ENCODE results near the gene PRRC1. TPM values are rescaled to one million over a fixed set of nuclear protein-coding genes. Genes with fewer than 3 reads are reported as not detected.
"Not testable (repeated sequence)": the region's sequence is repeated elsewhere in the genome, so short reads cannot be mapped to it uniquely, and the experiment has no call there.

Gene PRRC1
- total RNA-seq, 4 donors from 2014 or later: 20.3 to 29.8 (median 24.8) TPM

DNA sequence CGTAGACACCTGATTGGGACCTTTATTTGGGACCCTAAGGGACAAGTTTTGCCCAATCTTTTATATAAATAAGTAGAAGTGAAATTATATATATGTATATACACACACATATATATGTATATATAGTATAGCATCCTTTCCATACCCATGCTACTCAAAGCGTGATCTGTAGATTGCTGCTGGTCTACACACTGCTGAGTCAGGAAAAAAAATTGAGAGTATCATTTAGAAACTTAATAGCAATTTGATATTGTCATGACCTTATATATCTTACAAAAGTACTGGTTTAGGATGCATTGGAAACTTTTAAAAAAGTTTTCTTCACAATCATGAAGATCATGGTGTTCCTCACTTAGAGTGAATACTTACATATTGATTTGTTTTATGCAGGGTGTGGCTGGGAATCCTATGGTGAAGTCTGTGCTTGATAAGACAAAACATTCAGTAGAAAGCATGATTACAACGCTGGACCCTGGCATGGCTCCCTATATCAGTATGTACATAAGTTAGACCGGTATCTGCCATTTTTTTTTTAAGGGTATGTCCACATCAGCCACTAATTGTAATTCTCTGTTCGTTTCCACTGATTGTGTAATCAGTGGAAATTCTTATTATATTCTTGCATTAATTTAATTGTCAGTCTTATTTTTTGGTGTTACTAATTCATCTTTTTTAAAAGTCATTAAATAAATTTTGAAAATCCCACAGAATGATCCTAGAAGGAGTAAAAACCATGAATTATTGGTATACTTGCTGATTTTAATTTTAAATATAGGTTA, 12.7 kb downstream of the PRRC1 start:
- H3K9me3 ChIP-seq: no peaks in the 10 kb centered on the region
- 94% methylated on average over 5 of the region's 5 CpGs for WGBS
- H3K27ac ChIP-seq (replicated peaks in 1 of 4): no peak overlapping the region
- intact Hi-C loops (cut with DNase I): no loop called here
- H3K27me3 ChIP-seq: no peaks in the 10 kb centered on the region
- no peak for DNase-seq (ENCODE audit: extremely low spot score)
- peaks cover 10 to 92% (median 59%) of the 10 kb centered on the region in 4 donors for H3K36me3 ChIP-seq
- TF ChIP-seq EP300 (IDR thresholded peaks at IDR 0.05) (no peak), POLR2AphosphoS5 (IDR thresholded peaks at IDR 0.05) (no peak), POLR2A (IDR thresholded peaks at IDR 0.05; ENCODE audit: low read depth) (no peak)
- TF ChIP-seq, protein P1, sequence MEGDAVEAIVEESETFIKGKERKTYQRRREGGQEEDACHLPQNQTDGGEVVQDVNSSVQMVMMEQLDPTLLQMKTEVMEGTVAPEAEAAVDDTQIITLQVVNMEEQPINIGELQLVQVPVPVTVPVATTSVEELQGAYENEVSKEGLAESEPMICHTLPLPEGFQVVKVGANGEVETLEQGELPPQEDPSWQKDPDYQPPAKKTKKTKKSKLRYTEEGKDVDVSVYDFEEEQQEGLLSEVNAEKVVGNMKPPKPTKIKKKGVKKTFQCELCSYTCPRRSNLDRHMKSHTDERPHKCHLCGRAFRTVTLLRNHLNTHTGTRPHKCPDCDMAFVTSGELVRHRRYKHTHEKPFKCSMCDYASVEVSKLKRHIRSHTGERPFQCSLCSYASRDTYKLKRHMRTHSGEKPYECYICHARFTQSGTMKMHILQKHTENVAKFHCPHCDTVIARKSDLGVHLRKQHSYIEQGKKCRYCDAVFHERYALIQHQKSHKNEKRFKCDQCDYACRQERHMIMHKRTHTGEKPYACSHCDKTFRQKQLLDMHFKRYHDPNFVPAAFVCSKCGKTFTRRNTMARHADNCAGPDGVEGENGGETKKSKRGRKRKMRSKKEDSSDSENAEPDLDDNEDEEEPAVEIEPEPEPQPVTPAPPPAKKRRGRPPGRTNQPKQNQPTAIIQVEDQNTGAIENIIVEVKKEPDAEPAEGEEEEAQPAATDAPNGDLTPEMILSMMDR (IDR thresholded peaks at IDR 0.05): no peak
- no peak overlapping the region for H3K4me3 ChIP-seq
- no peaks in the 10 kb centered on the region for H3K4me1 ChIP-seq

DNA sequence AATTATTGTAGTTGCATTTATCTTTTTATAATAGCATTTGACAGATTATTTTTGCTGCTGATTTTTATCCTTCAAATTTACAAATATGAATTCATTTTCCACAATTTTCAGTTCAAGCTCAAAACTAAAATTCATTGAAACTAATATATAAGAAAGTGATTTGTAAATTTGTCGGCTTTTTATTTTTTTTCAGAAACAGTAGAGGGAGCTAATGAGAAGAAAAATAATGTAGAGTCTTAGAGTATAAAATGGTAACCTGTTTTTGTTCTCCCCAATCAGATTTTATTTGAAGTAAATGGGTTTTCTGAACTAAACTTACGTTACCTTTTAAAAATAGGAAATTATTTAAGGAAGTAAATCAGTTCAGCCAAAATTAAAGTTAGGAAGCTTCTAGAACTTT, 19.2 kb downstream of the PRRC1 start:
- TF ChIP-seq, protein P1 (IDR thresholded peaks at IDR 0.05): peak; percentile 29 to 50 (median 41)
- TF ChIP-seq EP300 (IDR thresholded peaks at IDR 0.05): no peak
- Histone ChIP-seq H3K36me3 (peaks cover 14 to 83% (median 59%) of the 10 kb centered on the region in 4 donors), H3K4me3 (no peak overlapping the region), H3K4me1 (peaks cover 0 to 7% (median 0%) of the 10 kb centered on the region in 4 donors), H3K27ac (replicated peaks in 1 of 4) (no peak overlapping the region), H3K27me3 (no peaks in the 10 kb centered on the region), H3K9me3 (no peaks in the 10 kb centered on the region)
- 67% methylated on average over 2 of the region's 2 CpGs for WGBS
- intact Hi-C loops (cut with DNase I): no loop called here
- DNase-seq (ENCODE audit: extremely low spot score): no peak

DNA sequence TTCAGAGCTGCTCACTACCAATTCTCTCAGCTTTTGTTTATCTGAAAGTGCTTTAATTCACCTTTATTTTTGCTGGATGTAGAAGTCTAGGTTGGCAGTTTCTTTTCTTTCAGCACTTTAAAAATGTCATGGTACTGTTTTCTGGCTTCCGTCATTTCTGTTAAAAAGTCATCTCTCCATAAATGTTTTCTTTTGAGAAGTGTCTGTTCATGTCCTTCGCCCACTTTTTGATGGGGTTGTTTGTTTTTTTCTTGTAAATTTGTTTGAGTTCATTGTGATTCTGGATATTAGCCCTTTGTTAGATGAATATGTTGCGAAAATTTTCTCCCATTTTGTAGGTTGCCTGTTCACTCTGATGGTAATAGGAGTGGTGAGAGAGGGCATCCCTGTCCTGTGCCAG, 23.1 kb downstream of the PRRC1 start:
- H3K36me3 ChIP-seq: peaks cover 14 to 57% (median 34%) of the 10 kb centered on the region in 4 donors
- DNase-seq (ENCODE audit: extremely low spot score); H3K4me1 ChIP-seq; H3K27ac ChIP-seq (replicated peaks in 1 of 4); H3K27me3 ChIP-seq; H3K9me3 ChIP-seq; intact Hi-C loops (cut with DNase I); H3K4me3 ChIP-seq: not testable (repeated sequence)
- 98% methylated on average over 3 of the region's 3 CpGs for WGBS

DNA sequence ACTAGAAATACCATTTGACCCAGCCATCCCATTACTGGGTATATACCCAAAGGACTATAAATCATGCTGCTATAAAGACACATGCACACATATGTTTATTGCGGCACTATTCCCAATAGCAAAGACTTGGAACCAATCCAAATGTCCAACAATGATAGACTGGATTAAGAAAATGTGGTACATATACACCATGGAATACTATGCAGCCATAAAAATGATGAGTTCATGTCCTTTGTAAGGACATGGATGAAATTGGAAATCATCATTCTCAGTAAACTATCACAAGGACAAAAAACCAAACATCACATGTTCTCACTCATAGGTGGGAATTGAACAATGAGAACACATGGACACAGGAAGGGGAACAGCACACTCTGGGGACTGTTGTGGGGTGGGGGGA, 27.8 kb downstream of the PRRC1 start:
- no CpG with 5 or more reads among the region's 1 CpG for WGBS
- H3K9me3 ChIP-seq; DNase-seq (ENCODE audit: extremely low spot score); H3K4me3 ChIP-seq; H3K4me1 ChIP-seq; intact Hi-C loops (cut with DNase I); H3K27ac ChIP-seq (replicated peaks in 1 of 4); H3K27me3 ChIP-seq: not testable (repeated sequence)
- peaks cover 4 to 33% (median 18%) of the 10 kb centered on the region in 4 donors for H3K36me3 ChIP-seq

DNA sequence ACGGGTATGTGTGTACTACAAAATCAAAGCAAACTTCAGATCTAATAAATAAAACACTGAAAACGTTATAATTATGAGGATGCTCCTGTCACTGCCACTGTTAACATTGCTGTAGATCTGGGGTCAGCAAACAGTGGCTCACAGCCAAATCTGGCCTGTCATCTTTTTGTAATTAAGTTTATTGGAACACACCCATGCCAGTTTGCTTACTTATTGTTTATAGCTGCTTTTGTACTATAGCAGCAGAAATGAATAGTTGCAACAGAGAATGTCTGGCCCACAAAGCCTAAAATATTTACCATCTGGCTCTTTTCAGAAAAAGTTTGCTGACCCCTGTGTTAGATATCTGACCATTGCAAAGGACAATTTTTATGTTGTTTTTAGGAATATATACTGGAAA, 32.1 kb downstream of the PRRC1 start:
- TF ChIP-seq, protein P1 (IDR thresholded peaks at IDR 0.05): no peak
- TF ChIP-seq POLR2A (IDR thresholded peaks at IDR 0.05; ENCODE audit: low read depth): no peak
- TF ChIP-seq EP300 (IDR thresholded peaks at IDR 0.05): no peak
- TF ChIP-seq POLR2AphosphoS5 (IDR thresholded peaks at IDR 0.05): no peak

More for the DNA sequence above, 32.1 kb downstream of the PRRC1 start:
- Histone ChIP-seq H3K4me3 (no peak overlapping the region), H3K27ac (replicated peaks in 1 of 4) (peak overlapping the region in 1 of 4 donors; percentile 1), H3K36me3 (peaks cover 2 to 42% (median 24%) of the 10 kb centered on the region in 4 donors), H3K9me3 (peaks cover 0 to 3% (median 0%) of the 10 kb centered on the region in 4 donors), H3K27me3 (no peaks in the 10 kb centered on the region), H3K4me1 (peaks cover 0 to 31% (median 17%) of the 10 kb centered on the region in 4 donors)
- intact Hi-C loops (cut with DNase I): no loop called here
- no peak for DNase-seq (ENCODE audit: extremely low spot score)
- WGBS: 50% methylated on average over 2 of the region's 2 CpGs
